ENCODE measurements around the gene HTR1D.
"Not testable (repeated sequence)": the region's sequence is repeated elsewhere in the genome, so short reads cannot be mapped to it uniquely, and the experiment has no call there.

HTR1D gene

GRCh38 chr1:23216771-23217420 lies 406 bp downstream of the HTR1D start:
- no peak for DNase-seq (ENCODE audit: low spot score)

GRCh38 chr1:23215751-23216449 lies 1.4 kb downstream of the HTR1D start:
- DNase-seq (ENCODE audit: low spot score): no peak

GRCh38 chr1:23215291-23215690 lies 2.0 kb downstream of the HTR1D start:
- DNase-seq (ENCODE audit: low spot score): no peak

- no peak for DNase-seq (ENCODE audit: low spot score)
These were observed 2.7 kb downstream of the HTR1D start for GRCh38 chr1:23214640-23215039.

GRCh38 chr1:23211955-23212354 lies 5.3 kb downstream of the HTR1D start:
- DNase-seq (ENCODE audit: low spot score): no peak

- DNase-seq (ENCODE audit: low spot score): no peak
These were observed 6.3 kb downstream of the HTR1D start for GRCh38 chr1:23210963-23211362.

- DNase-seq (ENCODE audit: low spot score): no peak
These were observed 6.9 kb downstream of the HTR1D start for GRCh38 chr1:23210351-23210785.

GRCh38 chr1:23209770-23210169 lies 7.5 kb downstream of the HTR1D start:
- no peak for DNase-seq (ENCODE audit: low spot score)

GRCh38 chr1:23208527-23208926 lies 8.8 kb downstream of the HTR1D start:
- no peak for DNase-seq (ENCODE audit: low spot score)

- not testable (repeated sequence) for DNase-seq (ENCODE audit: low spot score)
These were observed 9.6 kb downstream of the HTR1D start for GRCh38 chr1:23207733-23208132.

GRCh38 chr1:23202263-23202749 lies 15.0 kb downstream of the HTR1D start:
- DNase-seq (ENCODE audit: low spot score): no peak

- no peak for DNase-seq (ENCODE audit: low spot score)
These were observed 16.4 kb downstream of the HTR1D start for GRCh38 chr1:23200883-23201282.

- DNase-seq (ENCODE audit: low spot score): no peak
These were observed 18.9 kb downstream of the HTR1D start for GRCh38 chr1:23198373-23198772.

- DNase-seq (ENCODE audit: low spot score): no peak
These were observed 20.5 kb downstream of the HTR1D start for GRCh38 chr1:23196627-23197328.

GRCh38 chr1:23194119-23194984 lies 22.9 kb downstream of the HTR1D start:
- no peak for DNase-seq (ENCODE audit: low spot score)

GRCh38 chr1:23193391-23194118 lies 23.7 kb downstream of the HTR1D start:
- DNase-seq (ENCODE audit: low spot score): no peak

GRCh38 chr1:23191199-23191598 lies 26.1 kb downstream of the HTR1D start:
- DNase-seq (ENCODE audit: low spot score): no peak

- not testable (repeated sequence) for DNase-seq (ENCODE audit: low spot score)
These were observed 28.3 kb downstream of the HTR1D start for GRCh38 chr1:23188936-23189452.

- no peak for DNase-seq (ENCODE audit: low spot score)
These were observed 28.8 kb downstream of the HTR1D start for GRCh38 chr1:23188434-23188884.

- no peak for DNase-seq (ENCODE audit: low spot score)
These were observed 29.7 kb downstream of the HTR1D start for GRCh38 chr1:23187637-23188036.

- DNase-seq (ENCODE audit: low spot score): no peak
These were observed 31.9 kb downstream of the HTR1D start for GRCh38 chr1:23185381-23185780.
